ENCODE data around the gene FRA10AC1. TPM values are rescaled to one million over a fixed set of nuclear protein-coding genes. Genes with fewer than 3 reads are reported as not detected.

The FRA10AC1 gene
- total RNA-seq, 4 donors from 2014 or later = 14.1 to 25.5 (median 16.1) TPM

GRCh38 chr10:93666030-93666429 is 36.4 kb downstream of the FRA10AC1 start:
- Histone ChIP-seq H3K27ac (no peak overlapping the region), H3K4me1 (no peaks in the 10 kb centered on the region), H3K36me3 (peaks cover 0 to 81% (median 0%) of the 10 kb centered on the region in 3 donors), H3K27me3 (no peaks in the 10 kb centered on the region), H3K9me3 (no peaks in the 10 kb centered on the region), H3K4me3 (no peak overlapping the region)
- no peak for DNase-seq (ENCODE audit: low spot score in 2 of 2)
- 97 to 99% methylated on average over 4 of the region's 4 CpGs for WGBS, 2 donors
- no peak for TF ChIP-seq EP300 (IDR thresholded peaks at IDR 0.05)
- no peak for TF ChIP-seq POLR2A (IDR thresholded peaks at IDR 0.05)
- no peak for TF ChIP-seq CTCF (IDR thresholded peaks at IDR 0.05)

- no peaks in the 10 kb centered on the region for H3K4me1 ChIP-seq
- no peak for TF ChIP-seq POLR2A (IDR thresholded peaks at IDR 0.05)
- TF ChIP-seq EP300 (IDR thresholded peaks at IDR 0.05) = no peak
- TF ChIP-seq CTCF (IDR thresholded peaks at IDR 0.05) = no peak
- no peak for DNase-seq (ENCODE audit: low spot score in 2 of 2)
- no peaks in the 10 kb centered on the region for H3K9me3 ChIP-seq
- H3K27ac ChIP-seq = no peak overlapping the region
- no peaks in the 10 kb centered on the region for H3K27me3 ChIP-seq
- H3K4me3 ChIP-seq = no peak overlapping the region
- peaks cover 0 to 29% (median 0%) of the 10 kb centered on the region in 3 donors for H3K36me3 ChIP-seq
- WGBS, 2 donors = 76 to 82% methylated on average over 1 of the region's 1 CpG
These were observed 44.6 kb downstream of the FRA10AC1 start for GRCh38 chr10:93657757-93658156.

- no peaks in the 10 kb centered on the region for H3K9me3 ChIP-seq
- no peak for DNase-seq (ENCODE audit: low spot score in 2 of 2)
- TF ChIP-seq EP300 (IDR thresholded peaks at IDR 0.05) = no peak
- no peak for TF ChIP-seq CTCF (IDR thresholded peaks at IDR 0.05)
- no peak for TF ChIP-seq POLR2A (IDR thresholded peaks at IDR 0.05)
- H3K4me3 ChIP-seq = no peak overlapping the region
- H3K27ac ChIP-seq = no peak overlapping the region
- peaks cover 0 to 20% (median 0%) of the 10 kb centered on the region in 3 donors for H3K36me3 ChIP-seq
- 69 to 84% methylated on average over 1 of the region's 1 CpG for WGBS, 2 donors
- H3K4me1 ChIP-seq = no peaks in the 10 kb centered on the region
- H3K27me3 ChIP-seq = no peaks in the 10 kb centered on the region
These were observed 46.2 kb downstream of the FRA10AC1 start for GRCh38 chr10:93656155-93656554.

- TF ChIP-seq CTCF (IDR thresholded peaks at IDR 0.05) (no peak), EP300 (IDR thresholded peaks at IDR 0.05) (no peak), POLR2A (IDR thresholded peaks at IDR 0.05) (no peak)
- H3K27me3 ChIP-seq = no peaks in the 10 kb centered on the region
- peaks cover 0 to under 1% (median 0%) of the 10 kb centered on the region in 3 donors for H3K36me3 ChIP-seq
- H3K9me3 ChIP-seq = no peaks in the 10 kb centered on the region
- H3K4me3 ChIP-seq = no peak overlapping the region
- WGBS, 2 donors = 90 to 96% methylated on average over 1 of the region's 1 CpG
- H3K4me1 ChIP-seq = no peaks in the 10 kb centered on the region
- no peak overlapping the region for H3K27ac ChIP-seq
- no peak for DNase-seq (ENCODE audit: low spot score in 2 of 2)
These were observed 48.2 kb downstream of the FRA10AC1 start for GRCh38 chr10:93654201-93654600.

- Histone ChIP-seq H3K9me3 (no peaks in the 10 kb centered on the region), H3K4me1 (no peaks in the 10 kb centered on the region), H3K4me3 (no peak overlapping the region), H3K36me3 (no peaks in the 10 kb centered on the region), H3K27me3 (no peaks in the 10 kb centered on the region), H3K27ac (no peak overlapping the region)
- no peak for TF ChIP-seq EP300 (IDR thresholded peaks at IDR 0.05)
- TF ChIP-seq POLR2A (IDR thresholded peaks at IDR 0.05) = no peak
- no peak for TF ChIP-seq CTCF (IDR thresholded peaks at IDR 0.05)
- no peak for DNase-seq (ENCODE audit: low spot score in 2 of 2)
- 80 to 86% methylated on average over 1 of the region's 1 CpG for WGBS, 2 donors
These were observed 49.5 kb downstream of the FRA10AC1 start for GRCh38 chr10:93652857-93653256.

All from tibial nerve (tissue), 4 donors.